GM12878 (cell line): ENCODE results near the gene DLX6. TPM values are rescaled to one million over a fixed set of nuclear protein-coding genes. Genes with fewer than 3 reads are reported as not detected.

ENCODE experiments used
- ATAC-seq: fragments of 200-7000 bp; cut with Tn5 transposase; 3 replicates; pipeline ENCODE4 v1.9.1; 2020; ENCODE audit warnings: mild to moderate bottlenecking, moderate library complexity
- BruUV-seq: library from RNA; stranded (reverse); fragments of 400-500 nt; replicated peaks from 2 replicates; lab custom pipeline; 2021; lab: Mats Ljungman, UMichigan
- CTCF ChIA-PET: fragments of 300-600 bp; sonication (Branson Sonifier 250); formaldehyde crosslinking; extraction: SDS; loops from one replicate; lab custom pipeline; 2021; ENCODE audit warnings: inconsistent platforms; lab: Yijun Ruan, JAX
- POLR2A ChIA-PET: fragments of 350-600 bp; formaldehyde crosslinking; extraction: SDS; loops from one replicate; lab custom pipeline; 2021; ENCODE audit warnings: inconsistent platforms; lab: Charles Lee
- RAD21 ChIA-PET: fragments of 300-600 bp; sonication (Branson Sonifier 250); formaldehyde crosslinking; loops from one replicate; lab custom pipeline; 2023; ENCODE audit warnings: antibody characterized with exemption; ENCODE audit not compliant: unreplicated experiment; lab: Charles Lee
- SMC1A ChIA-PET: fragments of 300-600 bp; sonication (Branson Sonifier 250); formaldehyde crosslinking; loops from one replicate; lab custom pipeline; 2023; ENCODE audit not compliant: unreplicated experiment, uncharacterized antibody; lab: Charles Lee
- DNase-seq: peaks from one replicate; pipeline ENCODE4 v3.0.0-alpha.2; 2011; ENCODE audit warnings: low read depth, low spot score
- FAIRE-seq: peaks from 3 replicates; lab custom pipeline; 2011; peaks lifted over from hg19 to GRCh38; lab: Jason Lieb, UNC
- H2AFZ ChIP-seq: 2 replicates; pipeline ENCODE4 v1.6.0; 2011; ENCODE audit warnings: low read depth, low read length, control low read depth; ENCODE audit not compliant: control insufficient read depth
- H3K27ac ChIP-seq: 2 replicates; pipeline ENCODE4 v1.5.1; 2011; ENCODE audit warnings: control low read depth; ENCODE audit not compliant: control insufficient read depth, insufficient read depth
- H3K27me3 ChIP-seq, 2 experiments: replicated peaks in 1 of 2; 2 replicates each; pipeline versions ENCODE4 v1.6.0 to v1.6.1; 2011; ENCODE audit warnings: low read length in 1 of 2; ENCODE audit not compliant: control insufficient read depth in 2 of 2, insufficient read depth in 2 of 2
- H3K36me3 ChIP-seq, 2 experiments: 2 replicates each; pipeline ENCODE4 v1.5.1; 2011; ENCODE audit warnings: low read length in 1 of 2; ENCODE audit not compliant: control insufficient read depth in 2 of 2, insufficient read depth in 2 of 2
- H3K4me1 ChIP-seq: 2 replicates; pipeline ENCODE4 v1.6.1; 2011; ENCODE audit warnings: mild to moderate bottlenecking, low read length, moderate library complexity, mixed read lengths; ENCODE audit not compliant: control insufficient read depth, insufficient read depth
- H3K4me2 ChIP-seq: 2 replicates; pipeline ENCODE4 v1.6.0; 2011; ENCODE audit warnings: control low read depth; ENCODE audit not compliant: control insufficient read depth, insufficient read depth
- H3K4me3 ChIP-seq: fragments of 200-600 bp; sonication (generic); 2 replicates; pipeline ENCODE4 v1.5.1; 2016
- H3K79me2 ChIP-seq: 2 replicates; pipeline ENCODE4 v1.6.0; 2011; ENCODE audit warnings: low read length; ENCODE audit not compliant: control insufficient read depth, insufficient read depth
- H3K9ac ChIP-seq: 2 replicates; pipeline ENCODE4 v1.8.0; 2011; ENCODE audit warnings: low read length, control low read depth, mixed read lengths; ENCODE audit not compliant: control insufficient read depth, insufficient read depth
- H3K9me3 ChIP-seq: replicated peaks from 3 replicates; pipeline ENCODE4 v1.5.1; 2011; ENCODE audit warnings: mild to moderate bottlenecking, low read length; ENCODE audit not compliant: control insufficient read depth, insufficient read depth
- H4K20me1 ChIP-seq: 2 replicates; pipeline ENCODE4 v1.6.0; 2011; ENCODE audit not compliant: control insufficient read depth, insufficient read depth
- CBX5 ChIP-seq: sonication (generic); IDR thresholded peaks from 2 replicates; pipeline ENCODE4 v1.6.1; 2016; ENCODE audit warnings: low read depth, moderate library complexity, mild to moderate bottlenecking, inconsistent platforms
- CREM ChIP-seq: IDR thresholded peaks from 2 replicates; pipeline ENCODE4 v1.6.1; 2014; ENCODE audit warnings: antibody characterized with exemption, low read depth
- ESRRA ChIP-seq: IDR thresholded peaks from 2 replicates; pipeline ENCODE4 v1.6.1; 2012; ENCODE audit warnings: mild to moderate bottlenecking, low read length, improper control_type of control experiment
- NFIC ChIP-seq: IDR thresholded peaks from 2 replicates; pipeline ENCODE4 v1.6.1; 2012; ENCODE audit warnings: low read depth, mild to moderate bottlenecking, inconsistent platforms, low read length, moderate library complexity
- PML ChIP-seq: IDR thresholded peaks from 2 replicates; pipeline ENCODE4 v1.6.1; 2012; ENCODE audit warnings: low read length, inconsistent platforms
- PRDM15 ChIP-seq: fragments of 450-650 bp; formaldehyde crosslinking; IDR thresholded peaks from 2 replicates; pipeline ENCODE4 v1.4.0; 2020; ENCODE audit warnings: mild to moderate bottlenecking, moderate library complexity
- RCOR1 ChIP-seq: conservative IDR thresholded peaks from 2 replicates; pipeline ENCODE4 v1.6.1; 2012; ENCODE audit warnings: low read depth, low read length, improper control_type of control experiment
- TARDBP ChIP-seq: IDR thresholded peaks from 2 replicates; pipeline ENCODE4 v1.6.1; 2016; ENCODE audit warnings: borderline replicate concordance
- TCF7 ChIP-seq: IDR thresholded peaks from 2 replicates; pipeline ENCODE4 v1.6.1; 2014; ENCODE audit warnings: antibody characterized with exemption, borderline replicate concordance
- YY1 ChIP-seq: IDR thresholded peaks from 2 replicates; pipeline ENCODE4 v1.6.1; 2011; ENCODE audit warnings: low read depth, mild to moderate bottlenecking, low read length
- in situ Hi-C: fragments of 300-500 bp; cut with MboI; formaldehyde crosslinking; loops from 9 replicates; pipeline ENCODE4 v1.14.3; 2018; ENCODE audit warnings: mixed read lengths
- intact Hi-C: fragments of 100-400 bp; cut with micrococcal nuclease; formaldehyde crosslinking; loops from one replicate; pipeline ENCODE4 v1.14.2; 2022; ENCODE audit not compliant: unreplicated experiment
- polyA plus RNA-seq, 11 experiments: library from polyadenylated mRNA; depleted of rRNA in 4 of 11; unstranded in 6 of 11; stranded (reverse) in 5 of 11; fragments of >200 nt; fragmentation: Nextera tagmentation in 4 of 11; fragmentation: Illumina TruSeq in 1 of 11; extraction: Ambion mirVana in 4 of 11; extraction: Trizol in 1 of 11; gene quantifications; 1 replicate in 1 of 11; 2 replicates in 10 of 11; pipeline versions ENCODE4 v1.2.1 to v1.2.3, GENCODE V29; 2011 to 2016; ENCODE audit warnings: inconsistent platforms in 2 of 11, missing spikeins in 2 of 11, low read depth in 1 of 11
- total RNA-seq, 4 experiments: library from RNA; depleted of rRNA in 3 of 4; stranded (reverse); fragments of >200 nt in 3 of 4; fragmentation: Illumina TruSeq in 1 of 4; extraction: Trizol in 1 of 4; gene quantifications; 2 replicates each; pipeline versions ENCODE4 v1.2.1 to v1.2.3, GENCODE V29; 2013 to 2021
- TF ChIP-seq, protein P1 (sequence below): fragments of 150-350 bp; IDR thresholded peaks from 2 replicates; pipeline ENCODE4 v1.6.1; 2016; ENCODE audit warnings: low read depth, low read length
- TF ChIP-seq, protein P2 (sequence below): fragments of 450-650 bp; IDR thresholded peaks from 2 replicates; pipeline ENCODE4 v1.6.1; 2017; ENCODE audit warnings: low read depth, mild to moderate bottlenecking, moderate library complexity

DLX6 gene
- total and polyA plus RNA-seq, 10 of the 15 experiments (the other 5 are each of a cell fraction or from before 2014, with no cell fraction given) = not detected

- no peak overlapping the region for H2AFZ ChIP-seq
- SMC1A ChIA-PET = no interaction called here
- H3K9ac ChIP-seq = no peak overlapping the region
- intact Hi-C loops = no loop called here
- H3K4me2 ChIP-seq = no peak overlapping the region
- TF ChIP-seq ESRRA (no peak), NFIC (no peak), TARDBP (no peak), PML (no peak), RCOR1 (no peak), YY1 (no peak), CREM (no peak), TCF7 (no peak), PRDM15 (CRISPR knock-in tag) (no peak), CBX5 (no peak)
- TF ChIP-seq, protein P1, sequence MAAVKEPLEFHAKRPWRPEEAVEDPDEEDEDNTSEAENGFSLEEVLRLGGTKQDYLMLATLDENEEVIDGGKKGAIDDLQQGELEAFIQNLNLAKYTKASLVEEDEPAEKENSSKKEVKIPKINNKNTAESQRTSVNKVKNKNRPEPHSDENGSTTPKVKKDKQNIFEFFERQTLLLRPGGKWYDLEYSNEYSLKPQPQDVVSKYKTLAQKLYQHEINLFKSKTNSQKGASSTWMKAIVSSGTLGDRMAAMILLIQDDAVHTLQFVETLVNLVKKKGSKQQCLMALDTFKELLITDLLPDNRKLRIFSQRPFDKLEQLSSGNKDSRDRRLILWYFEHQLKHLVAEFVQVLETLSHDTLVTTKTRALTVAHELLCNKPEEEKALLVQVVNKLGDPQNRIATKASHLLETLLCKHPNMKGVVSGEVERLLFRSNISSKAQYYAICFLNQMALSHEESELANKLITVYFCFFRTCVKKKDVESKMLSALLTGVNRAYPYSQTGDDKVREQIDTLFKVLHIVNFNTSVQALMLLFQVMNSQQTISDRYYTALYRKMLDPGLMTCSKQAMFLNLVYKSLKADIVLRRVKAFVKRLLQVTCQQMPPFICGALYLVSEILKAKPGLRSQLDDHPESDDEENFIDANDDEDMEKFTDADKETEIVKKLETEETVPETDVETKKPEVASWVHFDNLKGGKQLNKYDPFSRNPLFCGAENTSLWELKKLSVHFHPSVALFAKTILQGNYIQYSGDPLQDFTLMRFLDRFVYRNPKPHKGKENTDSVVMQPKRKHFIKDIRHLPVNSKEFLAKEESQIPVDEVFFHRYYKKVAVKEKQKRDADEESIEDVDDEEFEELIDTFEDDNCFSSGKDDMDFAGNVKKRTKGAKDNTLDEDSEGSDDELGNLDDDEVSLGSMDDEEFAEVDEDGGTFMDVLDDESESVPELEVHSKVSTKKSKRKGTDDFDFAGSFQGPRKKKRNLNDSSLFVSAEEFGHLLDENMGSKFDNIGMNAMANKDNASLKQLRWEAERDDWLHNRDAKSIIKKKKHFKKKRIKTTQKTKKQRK = no peak
- TF ChIP-seq, protein P2, sequence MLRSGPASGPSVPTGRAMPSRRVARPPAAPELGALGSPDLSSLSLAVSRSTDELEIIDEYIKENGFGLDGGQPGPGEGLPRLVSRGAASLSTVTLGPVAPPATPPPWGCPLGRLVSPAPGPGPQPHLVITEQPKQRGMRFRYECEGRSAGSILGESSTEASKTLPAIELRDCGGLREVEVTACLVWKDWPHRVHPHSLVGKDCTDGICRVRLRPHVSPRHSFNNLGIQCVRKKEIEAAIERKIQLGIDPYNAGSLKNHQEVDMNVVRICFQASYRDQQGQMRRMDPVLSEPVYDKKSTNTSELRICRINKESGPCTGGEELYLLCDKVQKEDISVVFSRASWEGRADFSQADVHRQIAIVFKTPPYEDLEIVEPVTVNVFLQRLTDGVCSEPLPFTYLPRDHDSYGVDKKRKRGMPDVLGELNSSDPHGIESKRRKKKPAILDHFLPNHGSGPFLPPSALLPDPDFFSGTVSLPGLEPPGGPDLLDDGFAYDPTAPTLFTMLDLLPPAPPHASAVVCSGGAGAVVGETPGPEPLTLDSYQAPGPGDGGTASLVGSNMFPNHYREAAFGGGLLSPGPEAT = no peak
- H3K27ac ChIP-seq = no peak overlapping the region
- ATAC-seq (no peak), FAIRE-seq (no peak), DNase-seq (no peak)
- POLR2A ChIA-PET = no interaction called here
- no peaks in the 10 kb centered on the region for H3K79me2 ChIP-seq
- RAD21 ChIA-PET = no interaction called here
- H3K4me1 ChIP-seq = no peaks in the 10 kb centered on the region
- no peaks in the 10 kb centered on the region for H3K27me3 ChIP-seq
- no TSS peak for BruUV-seq
- CTCF ChIA-PET = no interaction called here
- H3K36me3 ChIP-seq = no peaks in the 10 kb centered on the region
- in situ Hi-C loops = no loop called here
- H3K9me3 ChIP-seq = no peaks in the 10 kb centered on the region
- H3K4me3 ChIP-seq = no peak overlapping the region
- no peaks in the 10 kb centered on the region for H4K20me1 ChIP-seq
Observed at GRCh38 chr7:96970739-96971138, 34.6 kb upstream of the DLX6 start.
